Sigmoid colon (tissue), 3 donors: ENCODE measurements around the gene LRP1B.

Experiments used
- CTCF ChIP-seq, 4 experiments: fragments of 450-650 bp in 3 of 4; fragments of 200-600 bp in 1 of 4; IDR thresholded peaks; one replicate each; pipeline ENCODE4 v1.5.1; 2016 to 2019; ENCODE audit warnings: antibody characterized with exemption in 4 of 4, mild to moderate bottlenecking in 3 of 4, moderate library complexity in 2 of 4
- POLR2A ChIP-seq, 2 donors: fragments of 450-650 bp; IDR thresholded peaks; one replicate each; pipeline ENCODE4 v1.6.1; 2016; ENCODE audit warnings: antibody characterized with exemption in 2 of 2, mild to moderate bottlenecking in 2 of 2, moderate library complexity in 2 of 2

GRCh38 chr2:141113301-141113700, 1017.5 kb downstream of the LRP1B start:
- no peak for TF ChIP-seq POLR2A (IDR thresholded peaks at IDR 0.05)
- TF ChIP-seq CTCF (IDR thresholded peaks at IDR 0.05), result no peak
